Measurements from ENCODE around the gene SIX6.
"Not testable (repeated sequence)": the region's sequence is repeated elsewhere in the genome, so short reads cannot be mapped to it uniquely, and the experiment has no call there.

SIX6 gene

GRCh38 chr14:60508707-60509437 is at the start of gene SIX6:
SIX6 (plus strand) TSS chr14:60509146; CDS start chr14:60509399, 253 bp downstream.
- in situ Hi-C loops (cut with HindIII; ENCODE audit: low pct_ligation_motif_present, low pct_unique_long_range_greater_than_20kb, low sequenced_read_pairs): no loop called here

GRCh38 chr14:60480248-60480647 is 28.7 kb upstream of the SIX6 start:
- in situ Hi-C loops (cut with HindIII; ENCODE audit: low pct_ligation_motif_present, low pct_unique_long_range_greater_than_20kb, low sequenced_read_pairs); DNase-seq: not testable (repeated sequence)

More at GRCh38 chr14:60508707-60509437, at the start of gene SIX6:
- DNase-seq: no peak

- in situ Hi-C loops (cut with HindIII; ENCODE audit: low pct_ligation_motif_present, low pct_unique_long_range_greater_than_20kb, low sequenced_read_pairs): no loop called here
- DNase-seq: no peak
Measured at GRCh38 chr14:60482743-60483142, 26.2 kb upstream of the SIX6 start.

- in situ Hi-C loops (cut with HindIII; ENCODE audit: low pct_ligation_motif_present, low pct_unique_long_range_greater_than_20kb, low sequenced_read_pairs): no loop called here
- no peak for DNase-seq
Measured at GRCh38 chr14:60485057-60485597, 23.8 kb upstream of the SIX6 start.

- no peak for DNase-seq
- in situ Hi-C loops (cut with HindIII; ENCODE audit: low pct_ligation_motif_present, low pct_unique_long_range_greater_than_20kb, low sequenced_read_pairs): no loop called here
Measured at GRCh38 chr14:60485598-60486251, 23.2 kb upstream of the SIX6 start, which contains the start of gene C14orf39. C14orf39 (minus strand) TSS chr14:60486063; CDS start chr14:60485078, 985 bp downstream.

GRCh38 chr14:60487211-60487610 is 21.7 kb upstream of the SIX6 start:
- DNase-seq: no peak
- in situ Hi-C loops (cut with HindIII; ENCODE audit: low pct_ligation_motif_present, low pct_unique_long_range_greater_than_20kb, low sequenced_read_pairs): no loop called here

- no peak for DNase-seq
- in situ Hi-C loops (cut with HindIII; ENCODE audit: low pct_ligation_motif_present, low pct_unique_long_range_greater_than_20kb, low sequenced_read_pairs): no loop called here
Measured at GRCh38 chr14:60488175-60488574, 20.8 kb upstream of the SIX6 start.

- in situ Hi-C loops (cut with HindIII; ENCODE audit: low pct_ligation_motif_present, low pct_unique_long_range_greater_than_20kb, low sequenced_read_pairs): no loop called here
- no peak for DNase-seq
Measured at GRCh38 chr14:60490270-60490669, 18.7 kb upstream of the SIX6 start.

GRCh38 chr14:60495946-60496345 is 13.0 kb upstream of the SIX6 start:
- in situ Hi-C loops (cut with HindIII; ENCODE audit: low pct_ligation_motif_present, low pct_unique_long_range_greater_than_20kb, low sequenced_read_pairs): no loop called here

GRCh38 chr14:60502541-60502940 is 6.4 kb upstream of the SIX6 start:
- in situ Hi-C loops (cut with HindIII; ENCODE audit: low pct_ligation_motif_present, low pct_unique_long_range_greater_than_20kb, low sequenced_read_pairs): no loop called here
- DNase-seq: no peak

More at GRCh38 chr14:60495946-60496345, 13.0 kb upstream of the SIX6 start:
- no peak for DNase-seq

- DNase-seq: no peak
- in situ Hi-C loops (cut with HindIII; ENCODE audit: low pct_ligation_motif_present, low pct_unique_long_range_greater_than_20kb, low sequenced_read_pairs): no loop called here
Measured at GRCh38 chr14:60505448-60505847, 3.5 kb upstream of the SIX6 start.

GRCh38 chr14:60506010-60506409 is 2.9 kb upstream of the SIX6 start:
- in situ Hi-C loops (cut with HindIII; ENCODE audit: low pct_ligation_motif_present, low pct_unique_long_range_greater_than_20kb, low sequenced_read_pairs): no loop called here
- no peak for DNase-seq

GRCh38 chr14:60506462-60506984 is 2.4 kb upstream of the SIX6 start:
- DNase-seq: no peak
- in situ Hi-C loops (cut with HindIII; ENCODE audit: low pct_ligation_motif_present, low pct_unique_long_range_greater_than_20kb, low sequenced_read_pairs): no loop called here

GRCh38 chr14:60506985-60507829 is 1.7 kb upstream of the SIX6 start:
- in situ Hi-C loops (cut with HindIII; ENCODE audit: low pct_ligation_motif_present, low pct_unique_long_range_greater_than_20kb, low sequenced_read_pairs): no loop called here
- DNase-seq: no peak

GRCh38 chr14:60508363-60508706 is 611 bp upstream of the SIX6 start:
- in situ Hi-C loops (cut with HindIII; ENCODE audit: low pct_ligation_motif_present, low pct_unique_long_range_greater_than_20kb, low sequenced_read_pairs): no loop called here
- no peak for DNase-seq

GRCh38 chr14:60509438-60510253 is 700 bp downstream of the SIX6 start:
- in situ Hi-C loops (cut with HindIII; ENCODE audit: low pct_ligation_motif_present, low pct_unique_long_range_greater_than_20kb, low sequenced_read_pairs): no loop called here
- DNase-seq: no peak

- DNase-seq: no peak
- in situ Hi-C loops (cut with HindIII; ENCODE audit: low pct_ligation_motif_present, low pct_unique_long_range_greater_than_20kb, low sequenced_read_pairs): no loop called here
Measured at GRCh38 chr14:60510254-60510950, 1.5 kb downstream of the SIX6 start.
